Renal cortex interstitium (tissue), 15 donors: ENCODE data around the gene GPR22. TPM values are rescaled to one million over a fixed set of nuclear protein-coding genes. Genes with fewer than 3 reads are reported as not detected.

ENCODE experiments used
- DNase-seq, 11 donors: peaks; one replicate each; pipeline ENCODE4 v3.0.0-alpha.2; 2013; ENCODE audit warnings: low read depth in 9 of 11, low spot score in 4 of 11; ENCODE audit errors: extremely low read depth in 1 of 11
- long read RNA-seq, 16 experiments: transcript quantifications; one replicate each; lab custom pipeline, GENCODE V29; 2026
- polyA plus RNA-seq, 3 donors: library from polyadenylated mRNA; unstranded; fragments of 120-200 nt; gene quantifications; one replicate each; pipeline ENCODE4 v1.2.1, GENCODE V29; 2013; ENCODE audit not compliant: insufficient read length in 3 of 3

The GPR22 gene, protein sequence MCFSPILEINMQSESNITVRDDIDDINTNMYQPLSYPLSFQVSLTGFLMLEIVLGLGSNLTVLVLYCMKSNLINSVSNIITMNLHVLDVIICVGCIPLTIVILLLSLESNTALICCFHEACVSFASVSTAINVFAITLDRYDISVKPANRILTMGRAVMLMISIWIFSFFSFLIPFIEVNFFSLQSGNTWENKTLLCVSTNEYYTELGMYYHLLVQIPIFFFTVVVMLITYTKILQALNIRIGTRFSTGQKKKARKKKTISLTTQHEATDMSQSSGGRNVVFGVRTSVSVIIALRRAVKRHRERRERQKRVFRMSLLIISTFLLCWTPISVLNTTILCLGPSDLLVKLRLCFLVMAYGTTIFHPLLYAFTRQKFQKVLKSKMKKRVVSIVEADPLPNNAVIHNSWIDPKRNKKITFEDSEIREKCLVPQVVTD
- under 1 TPM; 0.22 to 0.36 (median 0.31) TPM for polyA plus RNA-seq
- long read RNA-seq, donor 1, result 0 reads
- long read RNA-seq, donor 2, partial matches to known transcripts, result 0 of 1 reads
- long read RNA-seq, donor 2, other reads (novel, unspliced or antisense), result 0 of 1 reads
- long read RNA-seq, donor 3, result 0 reads
- long read RNA-seq, donor 4, result 0 reads
- long read RNA-seq, donor 5, result 0 reads
- long read RNA-seq, donor 6, result 0 reads
- long read RNA-seq, donor 7, result 0 reads
- long read RNA-seq, donor 8, result 0 reads
- long read RNA-seq, donor 9, result 0 reads
- long read RNA-seq, donor 10, result 0 reads
- long read RNA-seq, donor 11, result 0 reads
- long read RNA-seq, donor 12, result 0 reads
- long read RNA-seq, donor 13, result 0 reads
- long read RNA-seq, donor 14, partial matches to known transcripts, result 8 of 8 reads
- long read RNA-seq, donor 14, other reads (novel, unspliced or antisense), result 0 of 8 reads
- long read RNA-seq, donor 15, result 0 reads
- long read RNA-seq, donor 16, result 0 reads

DNA sequence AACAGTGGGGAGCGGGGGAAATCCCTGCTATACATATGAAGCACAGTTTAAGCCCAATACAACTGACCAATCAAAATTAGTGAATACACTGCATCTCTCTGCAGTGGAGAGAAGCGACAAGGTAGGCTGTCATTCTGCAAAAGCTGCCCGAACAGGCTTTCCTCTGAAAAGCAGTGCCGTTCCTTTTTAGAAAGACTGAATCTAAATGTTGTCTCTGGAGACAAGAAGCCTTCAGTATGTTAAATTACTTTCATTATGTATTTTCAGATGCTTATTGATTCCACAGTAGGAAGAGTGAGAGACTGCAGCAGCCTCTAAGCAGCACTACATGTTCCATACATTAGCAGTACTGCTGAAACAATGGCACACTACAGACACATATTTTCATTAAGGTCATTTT, at the start of gene GPR22:
GPR22 (plus strand) TSS at position 129 of the 400 bp plus-strand sequence. CDS start 4,004 bp downstream, outside the sequence.
- DNase-seq, result no peak

DNA sequence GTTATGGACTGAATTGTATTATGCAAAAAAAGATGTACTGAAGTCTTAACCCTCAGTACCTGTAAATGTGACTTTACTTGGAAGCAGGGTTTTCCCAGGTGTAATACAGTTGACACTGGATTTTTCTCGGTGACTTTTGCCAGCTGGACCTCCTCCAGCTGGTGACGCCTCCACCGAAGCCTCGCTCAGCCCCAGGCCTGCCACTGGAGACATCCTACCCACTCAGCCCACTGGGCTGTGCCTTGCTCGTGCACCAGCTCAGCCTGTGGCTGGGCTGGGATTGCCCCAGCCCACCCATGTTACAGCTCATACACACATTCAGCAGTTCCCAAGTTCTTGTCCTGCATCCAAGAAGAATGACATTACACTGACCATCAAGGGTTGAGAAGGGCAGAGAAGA, 42.4 kb upstream of the GPR22 start:
- DNase-seq, result no peak

DNA sequence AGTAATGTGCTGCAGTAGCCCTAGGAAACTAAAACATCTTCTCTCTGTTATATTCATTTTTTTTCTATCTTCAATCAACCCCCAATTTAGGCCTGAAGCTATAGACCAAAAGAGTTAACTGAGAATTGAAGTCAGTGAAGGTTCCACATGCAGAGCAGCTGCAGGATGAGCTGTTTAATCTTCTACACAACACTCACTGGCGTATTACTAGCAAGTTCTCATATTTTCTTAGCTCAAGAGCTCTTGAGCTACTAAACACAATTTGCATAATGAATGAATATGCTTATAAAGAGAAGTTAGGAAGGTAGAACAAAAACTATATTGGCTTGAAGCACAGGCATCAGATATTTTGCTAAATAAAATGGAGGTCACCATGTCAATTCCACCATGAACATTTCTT, 41.2 kb upstream of the GPR22 start:
- no peak for DNase-seq

GRCh38 chr7:107430057-107430456, 39.8 kb upstream of the GPR22 start:
- no peak for DNase-seq

DNA sequence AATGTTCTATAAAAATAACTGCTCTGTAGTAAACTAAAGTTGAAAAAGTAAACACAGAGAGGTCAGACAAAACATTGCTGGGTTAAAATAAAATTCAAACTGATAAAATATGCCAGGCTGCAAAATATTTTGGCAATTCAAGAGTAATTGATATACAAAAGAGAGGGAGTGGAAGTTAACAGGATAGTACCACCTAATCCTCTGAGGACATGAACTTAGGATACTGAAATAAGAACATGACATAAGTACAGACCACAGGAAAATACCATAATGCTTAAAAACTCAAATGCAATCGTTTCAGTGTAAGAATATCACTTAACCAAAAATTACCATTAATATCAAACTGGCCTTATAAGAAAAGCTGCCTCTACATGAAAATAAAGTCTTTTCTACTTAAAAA, 37.6 kb upstream of the GPR22 start:
- no peak for DNase-seq

GRCh38 chr7:107435749-107436148, 34.1 kb upstream of the GPR22 start:
- DNase-seq, result no peak

DNA sequence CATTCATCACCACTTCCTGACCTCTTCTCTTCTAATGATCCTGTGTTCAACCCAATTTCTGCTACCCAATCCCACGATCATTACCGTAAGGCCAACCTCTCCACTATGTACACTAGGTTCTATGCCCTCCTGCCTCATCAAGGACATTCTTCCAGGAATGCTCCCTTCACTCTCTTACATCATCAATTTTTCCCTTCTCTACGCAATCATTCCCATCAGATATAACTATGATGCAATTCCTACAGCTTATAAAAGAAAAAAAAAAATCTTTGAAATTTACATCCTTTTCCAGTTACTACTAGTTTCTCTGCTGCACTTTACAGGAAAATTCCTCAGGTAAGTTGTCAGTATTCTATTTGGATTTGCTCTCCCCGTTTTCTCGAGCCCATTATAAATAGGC, 30.8 kb upstream of the GPR22 start:
- no peak for DNase-seq

GRCh38 chr7:107441581-107442422, 28.1 kb upstream of the GPR22 start:
- DNase-seq, result no peak

GRCh38 chr7:107442678-107443077, 27.2 kb upstream of the GPR22 start:
- DNase-seq, result no peak

DNA sequence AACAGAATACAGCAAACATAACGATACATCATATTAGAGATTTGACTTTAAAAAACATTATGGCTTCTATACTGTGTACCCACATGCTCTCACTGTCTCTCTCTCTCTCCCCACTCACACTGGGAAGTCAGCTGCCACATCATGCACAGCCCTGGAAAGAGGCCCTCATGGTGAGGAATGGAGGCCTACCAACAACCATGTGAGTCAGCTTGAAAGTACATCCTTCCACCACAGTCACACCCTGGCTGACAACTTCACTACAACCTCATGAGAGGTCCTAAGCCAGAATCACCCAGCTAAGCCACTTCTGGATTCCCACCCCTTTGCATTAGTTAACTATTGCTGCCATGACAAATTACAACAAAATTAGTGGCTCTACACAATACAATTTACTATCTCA, 23.3 kb upstream of the GPR22 start:
- DNase-seq, result no peak

- DNase-seq, result no peak
Observed at GRCh38 chr7:107446988-107447387, 22.9 kb upstream of the GPR22 start.

GRCh38 chr7:107450970-107451369, 18.9 kb upstream of the GPR22 start:
- DNase-seq, result no peak

GRCh38 chr7:107453388-107453787, 16.5 kb upstream of the GPR22 start:
- no peak for DNase-seq

DNA sequence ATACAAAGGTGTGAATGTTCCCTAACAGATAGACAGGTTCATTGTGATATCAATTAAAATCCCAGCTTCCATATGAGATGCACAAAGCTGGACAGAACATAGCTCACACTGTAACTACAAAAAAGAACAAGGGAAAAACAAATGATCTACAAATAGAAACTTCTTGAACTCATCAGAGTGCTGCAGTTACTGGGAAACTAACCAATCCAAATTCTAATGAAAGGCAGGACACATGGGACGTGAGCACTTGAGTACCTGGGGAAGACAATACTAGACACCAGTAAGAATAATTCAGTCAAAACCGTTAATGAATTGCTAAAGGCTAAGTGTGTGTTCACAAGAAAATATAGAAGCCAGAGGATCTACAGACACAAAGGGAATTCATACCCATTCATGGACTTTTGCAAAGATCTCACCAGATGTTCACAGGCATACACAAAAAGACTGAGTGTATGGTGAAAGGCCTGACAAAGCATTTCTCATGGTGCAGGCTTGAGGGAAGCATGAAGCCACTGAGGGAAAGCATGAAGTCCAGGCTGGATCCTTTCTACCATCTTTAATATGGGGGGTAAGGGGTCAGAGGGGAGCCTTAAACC, 7.8 kb upstream of the GPR22 start:
- DNase-seq, result no peak

- DNase-seq, result peak in 10 of 11 donors; percentile 4 to 46 (median 26)
Observed at GRCh38 chr7:107463139-107464078, 6.4 kb upstream of the GPR22 start.

DNA sequence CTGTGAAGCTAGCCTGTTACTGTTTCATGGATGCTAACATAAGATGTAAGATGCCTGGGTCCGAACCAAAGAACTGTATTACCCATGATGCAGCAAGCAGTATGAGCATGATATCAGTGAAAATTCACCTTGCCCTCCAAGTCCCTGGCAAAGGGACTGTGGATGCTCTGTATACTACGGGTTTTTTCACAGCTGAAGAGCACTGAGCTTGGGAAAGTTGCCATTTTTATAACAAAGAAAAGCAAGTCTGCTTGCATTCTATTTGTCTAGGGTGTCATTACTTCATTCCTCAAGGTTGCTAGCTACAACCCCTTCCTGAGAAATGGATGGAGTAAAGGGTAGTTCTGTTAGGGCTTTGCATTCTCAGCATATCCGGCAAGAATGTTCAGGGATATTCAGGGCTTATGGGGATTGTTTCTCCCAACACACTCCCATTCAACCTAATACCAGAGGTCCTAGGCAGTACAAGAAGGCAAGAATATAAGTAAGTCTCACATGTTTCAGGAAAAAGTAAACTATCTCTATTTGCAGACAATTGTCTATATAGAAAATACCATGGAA, 5.1 kb upstream of the GPR22 start:
- no peak for DNase-seq

DNA sequence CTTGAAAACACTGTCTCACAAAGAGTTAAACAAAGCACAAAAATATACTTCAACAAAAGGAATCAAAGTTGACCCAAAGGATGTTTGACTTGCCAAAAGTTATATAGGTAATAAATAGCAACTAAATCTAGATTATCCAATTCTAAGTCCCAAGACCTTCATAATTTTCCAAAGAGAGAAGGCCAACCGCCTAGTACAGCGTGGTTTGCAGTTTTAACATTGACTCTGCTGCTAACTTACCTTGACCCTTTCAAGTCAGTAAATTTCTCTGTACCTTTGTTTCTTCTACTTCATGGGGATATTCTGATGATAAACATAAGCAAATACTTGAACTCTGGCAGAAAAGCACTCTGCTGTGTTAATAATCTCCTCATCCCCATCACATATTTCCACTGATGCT, 1.9 kb upstream of the GPR22 start:
- DNase-seq, result no peak

GRCh38 chr7:107468824-107469223, 1.0 kb upstream of the GPR22 start:
- no peak for DNase-seq
